Psoas muscle (tissue), 8 donors: ENCODE measurements around the gene WASF3. TPM values are rescaled to one million over a fixed set of nuclear protein-coding genes. Genes with fewer than 3 reads are reported as not detected.

Experiments used
- ATAC-seq, 4 donors: fragments of 200-7000 bp; cut with Tn5 transposase; one replicate each; pipeline ENCODE4 v1.9.1; 2020; ENCODE audit warnings: moderate library complexity in 3 of 4, mild to moderate bottlenecking in 2 of 4
- DNase-seq, 2 donors: peaks; one replicate each; pipeline ENCODE4 v3.0.0-alpha.2; 2020
- H3K27ac ChIP-seq: fragments of 200-600 bp; one replicate; pipeline ENCODE4 v1.8.0; 2022
- H3K27me3 ChIP-seq, 3 donors: fragments of 200-600 bp in 1 of 3; one replicate each; pipeline versions ENCODE4 v1.6.1 to v1.8.0; 2013 to 2022; ENCODE audit warnings: low read length in 2 of 3, mild to moderate bottlenecking in 2 of 3, moderate library complexity in 1 of 3; ENCODE audit not compliant: insufficient read depth in 3 of 3
- H3K36me3 ChIP-seq, 2 donors: fragments of 200-600 bp in 1 of 2; one replicate each; pipeline versions ENCODE4 v1.6.1 to v1.8.0; 2013 to 2022; ENCODE audit warnings: low read depth in 1 of 2, mild to moderate bottlenecking in 1 of 2, moderate library complexity in 1 of 2; ENCODE audit not compliant: insufficient read depth in 1 of 2
- H3K4me1 ChIP-seq: fragments of 200-600 bp; one replicate; pipeline ENCODE4 v1.8.0; 2022
- H3K4me3 ChIP-seq: fragments of 200-600 bp; one replicate; pipeline ENCODE4 v1.8.0; 2022; ENCODE audit warnings: mild to moderate bottlenecking
- H3K9me3 ChIP-seq: fragments of 200-600 bp; one replicate; pipeline ENCODE4 v1.8.0; 2022
- CTCF ChIP-seq: fragments of 200-600 bp; IDR thresholded peaks from one replicate; pipeline ENCODE4 v1.8.0; 2022; ENCODE audit warnings: antibody characterized with exemption
- WGBS, 3 donors: extraction: QIAGEN DNeasy Blood & Tissue Kit; methylation state at CpG; one replicate each; pipeline versions ENCODE4 v1.1.6 to v1.1.7; 2013; 5-methylcytosine and 5-hydroxymethylcytosine counted together
- intact Hi-C, 2 donors: fragments of 100-400 bp; cut with DNase I; formaldehyde crosslinking; loops; one replicate each; pipeline versions ENCODE4 v1.11.0 to v1.14.2; 2022
- polyA plus RNA-seq, 3 donors: library from polyadenylated mRNA; stranded (reverse); fragments of 200-250 nt; gene quantifications; one replicate each; pipeline ENCODE4 v1.2.3, GENCODE V29; 2013
- total RNA-seq, 4 donors: library from RNA; stranded (reverse); fragmentation: NEBNext Ultra II Directional in 2 of 4; extraction: Animal tissue kit (Norgen Biotek cat#: 25700) in 2 of 4; gene quantifications; one replicate each; pipeline versions ENCODE4 v1.2.1 to v1.2.4, GENCODE V29; 2021 to 2023
- donor health status: healthy with polysubstance abuse.
- donor health status: DM: no; HTN: no; CAD: no; lungs with moderate emphysema.
- donor health status: Bipolar disorder and iron deficiency.
- donor health status: healthy.
- donor health status: DM: yes; HTN: yes; CAD: no.
- donor health status: DM: no; HTN: no; CAD: no.
- donor health status: DM: no; HTN: no; CAD: no.
- donor health status: DM: yes; HTN: yes; CAD: no.

WASF3 gene
- total and polyA plus RNA-seq, 7 donors, result 2.5 to 9.7 (median 6.8) TPM

- no peak for DNase-seq
- no peaks in the 10 kb centered on the region for H3K36me3 ChIP-seq
- no peaks in the 10 kb centered on the region for H3K27me3 ChIP-seq
- no peak for ATAC-seq
- no peak for TF ChIP-seq CTCF
- 97 to 99% (median 98%) methylated on average over 2 of the region's 2 CpGs for WGBS, 3 donors
- H3K4me1 ChIP-seq, result peaks cover 6% of the 10 kb centered on the region
- no peak overlapping the region for H3K27ac ChIP-seq
- peaks cover 11% of the 10 kb centered on the region for H3K9me3 ChIP-seq
- no peak overlapping the region for H3K4me3 ChIP-seq
- intact Hi-C loops, result no loop called here
These were observed 39.0 kb downstream of the WASF3 start for GRCh38 chr13:26596458-26596857.

- DNase-seq, result no peak
- no peaks in the 10 kb centered on the region for H3K36me3 ChIP-seq
- H3K4me1 ChIP-seq, result peaks cover 8% of the 10 kb centered on the region
- H3K27me3 ChIP-seq, result no peaks in the 10 kb centered on the region
- WGBS, 3 donors, result 91 to 100% (median 95%) methylated on average over 1 of the region's 1 CpG
- H3K9me3 ChIP-seq, result peaks cover 11% of the 10 kb centered on the region
- TF ChIP-seq CTCF, result no peak
- intact Hi-C loops, result no loop called here
- H3K27ac ChIP-seq, result no peak overlapping the region
- no peak for ATAC-seq
- H3K4me3 ChIP-seq, result no peak overlapping the region
These were observed 41.9 kb downstream of the WASF3 start for GRCh38 chr13:26599403-26599802.

- TF ChIP-seq CTCF, result no peak
- no peaks in the 10 kb centered on the region for H3K36me3 ChIP-seq
- ATAC-seq, result no peak
- H3K27ac ChIP-seq, result no peak overlapping the region
- no peak overlapping the region for H3K4me3 ChIP-seq
- WGBS, 3 donors, result 55 to 71% (median 58%) methylated on average over 1 of the region's 1 CpG
- peaks cover 12% of the 10 kb centered on the region for H3K4me1 ChIP-seq
- intact Hi-C loops, result no loop called here
- no peaks in the 10 kb centered on the region for H3K27me3 ChIP-seq
- peaks cover 11% of the 10 kb centered on the region for H3K9me3 ChIP-seq
- no peak for DNase-seq
These were observed 42.4 kb downstream of the WASF3 start for GRCh38 chr13:26599860-26600259.

GRCh38 chr13:26600343-26600742, 42.9 kb downstream of the WASF3 start:
- ATAC-seq (peak in 2 of 4 donors; percentile 45 to 58), DNase-seq (no peak)
- Histone ChIP-seq H3K27ac (no peak overlapping the region), H3K9me3 (peaks cover 11% of the 10 kb centered on the region), H3K4me1 (peaks cover 12% of the 10 kb centered on the region), H3K36me3 (no peaks in the 10 kb centered on the region), H3K4me3 (no peak overlapping the region), H3K27me3 (no peaks in the 10 kb centered on the region)
- intact Hi-C loops, result no loop called here
- no peak for TF ChIP-seq CTCF
- 61 to 71% (median 69%) methylated on average over 1 of the region's 1 CpG for WGBS, 3 donors

- no peaks in the 10 kb centered on the region for H3K36me3 ChIP-seq
- H3K9me3 ChIP-seq, result peaks cover 5% of the 10 kb centered on the region
- no peak overlapping the region for H3K27ac ChIP-seq
- no peaks in the 10 kb centered on the region for H3K27me3 ChIP-seq
- peaks cover 12% of the 10 kb centered on the region for H3K4me1 ChIP-seq
- 37 to 63% (median 38%) methylated on average over 2 of the region's 2 CpGs for WGBS, 3 donors
- DNase-seq, result no peak
- H3K4me3 ChIP-seq, result no peak overlapping the region
- TF ChIP-seq CTCF, result no peak
- intact Hi-C loops, result no loop called here
- no peak for ATAC-seq
These were observed 44.2 kb downstream of the WASF3 start for GRCh38 chr13:26601669-26602068.
